HepG2 (cell line): ENCODE results near the gene CBLN3. TPM values are rescaled to one million over a fixed set of nuclear protein-coding genes. Genes with fewer than 3 reads are reported as not detected.

Experiments used
- ARNT2 ChIP-seq: sonication (generic); formaldehyde crosslinking; IDR thresholded peaks from 2 replicates; pipeline ENCODE4 v1.8.0; 2022; ENCODE audit warnings: mild to moderate bottlenecking, low read depth, missing genetic modification reagents, moderate library complexity
- BCL6 ChIP-seq: IDR thresholded peaks from 2 replicates; pipeline ENCODE4 v1.6.1; 2016; ENCODE audit warnings: missing genetic modification reagents, missing compliant biosample characterization
- CBX2 ChIP-seq, 2 experiments: fragments of 200-600 bp in 1 of 2; sonication (generic); formaldehyde crosslinking in 1 of 2; IDR thresholded peaks; 2 replicates each; pipeline versions ENCODE4 v1.7.0 to v1.8.1; 2018 to 2022; ENCODE audit warnings: low read depth in 2 of 2, low read length in 1 of 2, mild to moderate bottlenecking in 1 of 2, missing genetic modification reagents in 1 of 2
- EEA1 ChIP-seq: sonication (generic); formaldehyde crosslinking; IDR thresholded peaks from 2 replicates; pipeline ENCODE4 v1.5.1; 2020; ENCODE audit warnings: mild to moderate bottlenecking, missing genetic modification reagents, borderline replicate concordance
- GATAD1 ChIP-seq: IDR thresholded peaks from 2 replicates; pipeline ENCODE4 v1.6.1; 2016; ENCODE audit warnings: missing genetic modification reagents, missing compliant biosample characterization
- HMGA1 ChIP-seq: sonication (generic); formaldehyde crosslinking; conservative IDR thresholded peaks from 2 replicates; pipeline ENCODE4 v1.4.0; 2020; ENCODE audit warnings: missing genetic modification reagents
- JUN ChIP-seq: sonication (generic); formaldehyde crosslinking; IDR thresholded peaks from 2 replicates; pipeline ENCODE4 v1.4.0; 2020; ENCODE audit warnings: mild to moderate bottlenecking, missing genetic modification reagents
- KDM5B ChIP-seq: sonication (generic); formaldehyde crosslinking; IDR thresholded peaks from 2 replicates; pipeline ENCODE4 v1.4.0; 2020; ENCODE audit warnings: missing genetic modification reagents, mild to moderate bottlenecking, borderline replicate concordance
- NR3C1 ChIP-seq: sonication (generic); formaldehyde crosslinking; IDR thresholded peaks from 2 replicates; pipeline ENCODE4 v1.4.0; 2020; ENCODE audit warnings: missing genetic modification reagents
- PAF1 ChIP-seq: IDR thresholded peaks from 2 replicates; pipeline ENCODE4 v1.6.1; 2016; ENCODE audit warnings: missing genetic modification reagents, missing compliant biosample characterization
- POLR2G ChIP-seq: fragments of 200-400 bp; formaldehyde crosslinking; IDR thresholded peaks from 2 replicates; pipeline ENCODE4 v1.6.1; 2018; ENCODE audit warnings: mild to moderate bottlenecking, low read depth, low read length, moderate library complexity
- RARG ChIP-seq: sonication (generic); formaldehyde crosslinking; IDR thresholded peaks from 2 replicates; pipeline ENCODE4 v1.4.0; 2020; ENCODE audit warnings: low read depth, mild to moderate bottlenecking, missing genetic modification reagents
- REPIN1 ChIP-seq: sonication (generic); formaldehyde crosslinking; IDR thresholded peaks from 2 replicates; pipeline ENCODE4 v1.8.0; 2022; ENCODE audit warnings: missing genetic modification reagents, low read depth, mild to moderate bottlenecking, borderline replicate concordance
- RFXAP ChIP-seq: sonication (generic); formaldehyde crosslinking; IDR thresholded peaks from 2 replicates; pipeline ENCODE4 v1.4.0; 2020; ENCODE audit warnings: missing genetic modification reagents, borderline replicate concordance
- SMAD1 ChIP-seq: sonication (generic); formaldehyde crosslinking; IDR thresholded peaks from 2 replicates; pipeline ENCODE4 v1.4.0; 2020; ENCODE audit warnings: missing genetic modification reagents, low read depth, mild to moderate bottlenecking, borderline replicate concordance
- TCF7 ChIP-seq: sonication (generic); IDR thresholded peaks from 2 replicates; pipeline ENCODE4 v1.6.1; 2016; ENCODE audit warnings: antibody characterized with exemption, low read depth
- ZFP37 ChIP-seq: sonication (generic); formaldehyde crosslinking; IDR thresholded peaks from 2 replicates; pipeline ENCODE4 v1.4.0; 2020; ENCODE audit warnings: missing genetic modification reagents, borderline replicate concordance
- ZMYM4 ChIP-seq: sonication (generic); formaldehyde crosslinking; IDR thresholded peaks from 2 replicates; pipeline ENCODE4 v1.8.1; 2023; ENCODE audit warnings: mild to moderate bottlenecking, missing genetic modification reagents
- ZNF263 ChIP-seq: sonication (generic); formaldehyde crosslinking; IDR thresholded peaks from 2 replicates; pipeline ENCODE4 v1.4.0; 2020; ENCODE audit warnings: missing genetic modification reagents
- ZNF274 ChIP-seq: sonication (generic); formaldehyde crosslinking; IDR thresholded peaks from 2 replicates; pipeline ENCODE4 v1.5.1; 2020; ENCODE audit warnings: mild to moderate bottlenecking, missing genetic modification reagents
- ZNF446 ChIP-seq: sonication (generic); formaldehyde crosslinking; IDR thresholded peaks from 2 replicates; pipeline ENCODE4 v1.5.0; 2020; ENCODE audit warnings: mild to moderate bottlenecking, missing genetic modification reagents
- ZNF484 ChIP-seq: sonication (generic); formaldehyde crosslinking; IDR thresholded peaks from 2 replicates; pipeline ENCODE4 v1.5.1; 2020; ENCODE audit warnings: mild to moderate bottlenecking, low read depth, missing genetic modification reagents, borderline replicate concordance
- ZNF607 ChIP-seq: sonication (generic); formaldehyde crosslinking; IDR thresholded peaks from 2 replicates; pipeline ENCODE4 v1.5.1; 2020; ENCODE audit warnings: missing genetic modification reagents, mild to moderate bottlenecking, borderline replicate concordance
- ZNF619 ChIP-seq: sonication (generic); formaldehyde crosslinking; IDR thresholded peaks from 2 replicates; pipeline ENCODE4 v1.4.0; 2020; ENCODE audit warnings: mild to moderate bottlenecking, missing genetic modification reagents
- ZNF83 ChIP-seq: sonication (generic); formaldehyde crosslinking; IDR thresholded peaks from 2 replicates; pipeline ENCODE4 v1.4.0; 2020; ENCODE audit warnings: missing genetic modification reagents, mild to moderate bottlenecking, borderline replicate concordance
- ZSCAN12 ChIP-seq: sonication (generic); formaldehyde crosslinking; IDR thresholded peaks from 2 replicates; pipeline ENCODE4 v1.9.0; 2021; ENCODE audit warnings: mild to moderate bottlenecking, missing genetic modification reagents
- ZSCAN21 ChIP-seq: sonication (generic); formaldehyde crosslinking; IDR thresholded peaks from 2 replicates; pipeline ENCODE4 v1.8.0; 2022; ENCODE audit warnings: mild to moderate bottlenecking, missing genetic modification reagents, moderate library complexity, borderline replicate concordance
- polyA plus RNA-seq, 8 experiments: library from polyadenylated mRNA; depleted of rRNA in 3 of 8; stranded (reverse) in 7 of 8; unstranded in 1 of 8; fragments of >200 nt; fragmentation: Illumina TruSeq in 4 of 8; extraction: Trizol in 4 of 8; gene quantifications; 2 replicates each; pipeline versions ENCODE4 v1.2.1 to v1.2.3, GENCODE V29; 2011 to 2016; ENCODE audit warnings: low read depth in 4 of 8, missing spikeins in 1 of 8, mixed read lengths in 1 of 8; ENCODE audit not compliant: insufficient read depth in 1 of 8
- total RNA-seq, 5 experiments: library from RNA; depleted of rRNA; stranded (reverse); fragments of >200 nt; fragmentation: Illumina TruSeq; extraction: Trizol; gene quantifications; 2 replicates each; pipeline ENCODE4 v1.2.3, GENCODE V29; 2016; ENCODE audit warnings: low read depth in 1 of 5
- TF ChIP-seq, protein P1 (sequence below): sonication (generic); formaldehyde crosslinking; conservative IDR thresholded peaks from 2 replicates; pipeline ENCODE4 v1.4.0; 2020; ENCODE audit warnings: missing genetic modification reagents
- TF ChIP-seq, protein P2 (sequence below): sonication (generic); formaldehyde crosslinking; IDR thresholded peaks from 2 replicates; pipeline ENCODE4 v1.5.0; 2020; ENCODE audit warnings: missing genetic modification reagents

The CBLN3 gene
- total and polyA plus RNA-seq, 2 of the 13 experiments (the other 11 are each of a cell fraction or from before 2014, with no cell fraction given): 0.66 to 0.98 TPM

- TF ChIP-seq, protein P1, sequence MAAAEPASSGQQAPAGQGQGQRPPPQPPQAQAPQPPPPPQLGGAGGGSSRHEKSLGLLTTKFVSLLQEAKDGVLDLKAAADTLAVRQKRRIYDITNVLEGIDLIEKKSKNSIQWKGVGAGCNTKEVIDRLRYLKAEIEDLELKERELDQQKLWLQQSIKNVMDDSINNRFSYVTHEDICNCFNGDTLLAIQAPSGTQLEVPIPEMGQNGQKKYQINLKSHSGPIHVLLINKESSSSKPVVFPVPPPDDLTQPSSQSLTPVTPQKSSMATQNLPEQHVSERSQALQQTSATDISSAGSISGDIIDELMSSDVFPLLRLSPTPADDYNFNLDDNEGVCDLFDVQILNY (CRISPR knock-in tag): peak; percentile 14; the same call in 1 of the 2 replicates
- peak; percentile 88 for TF ChIP-seq ZNF619 (CRISPR knock-in tag)
- TF ChIP-seq ZNF484 (CRISPR knock-in tag): no peak
- peak; percentile 79; the same call in 1 of the 2 replicates for TF ChIP-seq ZNF263
- no peak for TF ChIP-seq ZSCAN12
- TF ChIP-seq HMGA1 (CRISPR knock-in tag): no peak
- no peak for TF ChIP-seq CBX2 (IDR thresholded peaks at IDR 0.05; ENCODE audit: low read depth, low read length)
- peak; percentile 52; the same call in 1 of the 2 replicates for TF ChIP-seq CBX2 (CRISPR knock-in tag; IDR thresholded peaks at IDR 0.05; ENCODE audit: low read depth)
- TF ChIP-seq ZNF83 (CRISPR knock-in tag): no peak; the same call in 1 of the 2 replicates
- TF ChIP-seq PAF1 (CRISPR knock-in tag): no peak
- no peak for TF ChIP-seq SMAD1 (CRISPR knock-in tag)
- TF ChIP-seq POLR2G: no peak
- TF ChIP-seq RFXAP (CRISPR knock-in tag): peak; percentile 37; the same call in 1 of the 2 replicates
- no peak for TF ChIP-seq ZNF607
- peak; percentile 58 for TF ChIP-seq GATAD1
- peak; percentile 82; the same call in 1 of the 2 replicates for TF ChIP-seq KDM5B (CRISPR knock-in tag)
- TF ChIP-seq ZNF274 (CRISPR knock-in tag): no peak; the same call in 1 of the 2 replicates
- TF ChIP-seq JUN (CRISPR knock-in tag): peak; percentile 61
- TF ChIP-seq REPIN1 (CRISPR knock-in tag): peak; percentile 78; the same call in 1 of the 2 replicates
- no peak for TF ChIP-seq ZSCAN21
- TF ChIP-seq ARNT2 (CRISPR knock-in tag): peak; percentile 8; the same call in 1 of the 2 replicates
- TF ChIP-seq RARG: no peak
- TF ChIP-seq EEA1 (CRISPR knock-in tag): peak; percentile 92
- TF ChIP-seq, protein P2, sequence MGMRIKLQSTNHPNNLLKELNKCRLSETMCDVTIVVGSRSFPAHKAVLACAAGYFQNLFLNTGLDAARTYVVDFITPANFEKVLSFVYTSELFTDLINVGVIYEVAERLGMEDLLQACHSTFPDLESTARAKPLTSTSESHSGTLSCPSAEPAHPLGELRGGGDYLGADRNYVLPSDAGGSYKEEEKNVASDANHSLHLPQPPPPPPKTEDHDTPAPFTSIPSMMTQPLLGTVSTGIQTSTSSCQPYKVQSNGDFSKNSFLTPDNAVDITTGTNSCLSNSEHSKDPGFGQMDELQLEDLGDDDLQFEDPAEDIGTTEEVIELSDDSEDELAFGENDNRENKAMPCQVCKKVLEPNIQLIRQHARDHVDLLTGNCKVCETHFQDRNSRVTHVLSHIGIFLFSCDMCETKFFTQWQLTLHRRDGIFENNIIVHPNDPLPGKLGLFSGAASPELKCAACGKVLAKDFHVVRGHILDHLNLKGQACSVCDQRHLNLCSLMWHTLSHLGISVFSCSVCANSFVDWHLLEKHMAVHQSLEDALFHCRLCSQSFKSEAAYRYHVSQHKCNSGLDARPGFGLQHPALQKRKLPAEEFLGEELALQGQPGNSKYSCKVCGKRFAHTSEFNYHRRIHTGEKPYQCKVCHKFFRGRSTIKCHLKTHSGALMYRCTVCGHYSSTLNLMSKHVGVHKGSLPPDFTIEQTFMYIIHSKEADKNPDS (CRISPR knock-in tag): 0 out of 2 replicates have a peak, but pooled peaks have one; percentile 13
- peak; percentile 54; the same call in 1 of the 2 replicates for TF ChIP-seq BCL6 (CRISPR knock-in tag)
- TF ChIP-seq ZNF446 (CRISPR knock-in tag): no peak
- peak; percentile 73 for TF ChIP-seq ZMYM4 (CRISPR knock-in tag)
- 0 out of 2 replicates have a peak, but pooled peaks have one; percentile 18 for TF ChIP-seq ZFP37 (CRISPR knock-in tag)
- TF ChIP-seq NR3C1 (CRISPR knock-in tag): no peak
- TF ChIP-seq TCF7: peak; percentile 80
These were observed 2.4 kb downstream of the CBLN3 start (continued) for GRCh38 chr14:24426912-24427536.
